ENCODE results near the gene KLHL5.
A peak's percentile ranks its signal among the peaks of the same experiment; 100 is the strongest.
"Not testable (repeated sequence)": the region's sequence is repeated elsewhere in the genome, so short reads cannot be mapped to it uniquely, and the experiment has no call there.

The KLHL5 gene, protein sequence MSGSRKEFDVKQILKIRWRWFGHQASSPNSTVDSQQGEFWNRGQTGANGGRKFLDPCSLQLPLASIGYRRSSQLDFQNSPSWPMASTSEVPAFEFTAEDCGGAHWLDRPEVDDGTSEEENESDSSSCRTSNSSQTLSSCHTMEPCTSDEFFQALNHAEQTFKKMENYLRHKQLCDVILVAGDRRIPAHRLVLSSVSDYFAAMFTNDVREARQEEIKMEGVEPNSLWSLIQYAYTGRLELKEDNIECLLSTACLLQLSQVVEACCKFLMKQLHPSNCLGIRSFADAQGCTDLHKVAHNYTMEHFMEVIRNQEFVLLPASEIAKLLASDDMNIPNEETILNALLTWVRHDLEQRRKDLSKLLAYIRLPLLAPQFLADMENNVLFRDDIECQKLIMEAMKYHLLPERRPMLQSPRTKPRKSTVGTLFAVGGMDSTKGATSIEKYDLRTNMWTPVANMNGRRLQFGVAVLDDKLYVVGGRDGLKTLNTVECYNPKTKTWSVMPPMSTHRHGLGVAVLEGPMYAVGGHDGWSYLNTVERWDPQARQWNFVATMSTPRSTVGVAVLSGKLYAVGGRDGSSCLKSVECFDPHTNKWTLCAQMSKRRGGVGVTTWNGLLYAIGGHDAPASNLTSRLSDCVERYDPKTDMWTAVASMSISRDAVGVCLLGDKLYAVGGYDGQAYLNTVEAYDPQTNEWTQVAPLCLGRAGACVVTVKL

DNA sequence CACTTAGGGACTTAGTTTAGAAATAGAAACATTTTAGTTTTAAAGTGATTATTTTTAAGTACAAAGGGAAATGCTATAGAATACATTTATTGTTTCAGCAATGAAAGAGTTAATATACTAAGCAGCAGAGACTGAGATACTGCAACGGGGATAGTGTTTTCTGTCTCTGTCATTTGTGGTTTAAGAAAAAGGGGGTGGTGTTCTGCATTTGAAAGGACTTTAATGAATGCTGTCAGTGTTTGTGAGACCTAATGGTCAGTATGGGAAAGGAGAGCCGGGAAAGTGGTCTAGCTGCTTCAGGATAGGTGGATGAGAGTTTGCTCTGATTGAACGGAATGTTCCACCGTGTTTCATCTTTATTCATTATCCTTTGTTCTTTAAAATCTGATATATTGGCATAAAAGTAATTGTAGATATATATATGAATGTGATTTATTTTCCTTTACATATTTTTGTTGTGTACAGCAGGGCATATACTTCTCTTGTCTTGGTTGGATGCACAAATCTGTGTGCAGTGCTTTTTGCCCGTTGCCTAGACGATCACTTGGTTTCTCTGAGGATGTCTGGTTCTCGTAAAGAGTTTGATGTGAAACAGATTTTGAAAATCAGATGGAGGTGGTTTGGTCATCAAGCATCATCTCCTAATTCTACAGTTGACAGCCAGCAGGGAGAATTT is at the start of gene KLHL5:
Gene KLHL5 (plus strand): TSS at position 139 of the 676 bp plus-strand sequence. CDS start 421 bp downstream, at position 560.
- DNase-seq: no peak

DNA sequence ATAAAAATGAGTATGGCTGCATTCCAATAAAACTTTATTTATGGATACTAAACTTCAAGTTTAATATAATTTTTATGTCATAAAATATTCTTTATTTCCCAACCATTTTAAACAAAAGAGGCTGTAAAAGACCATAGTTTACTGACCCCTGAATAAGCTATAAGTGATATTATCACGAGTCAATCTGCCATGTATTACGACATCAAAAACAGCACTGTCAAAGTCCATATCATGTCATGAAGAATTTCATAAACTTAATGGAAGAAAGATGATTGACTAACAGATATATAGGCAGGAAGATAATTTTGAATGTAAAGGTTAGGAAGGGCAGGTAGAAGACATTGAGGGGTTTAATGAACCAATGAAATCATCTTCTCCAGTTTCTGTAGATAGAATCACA is 48.0 kb upstream of the KLHL5 start:
- no peak for DNase-seq

DNA sequence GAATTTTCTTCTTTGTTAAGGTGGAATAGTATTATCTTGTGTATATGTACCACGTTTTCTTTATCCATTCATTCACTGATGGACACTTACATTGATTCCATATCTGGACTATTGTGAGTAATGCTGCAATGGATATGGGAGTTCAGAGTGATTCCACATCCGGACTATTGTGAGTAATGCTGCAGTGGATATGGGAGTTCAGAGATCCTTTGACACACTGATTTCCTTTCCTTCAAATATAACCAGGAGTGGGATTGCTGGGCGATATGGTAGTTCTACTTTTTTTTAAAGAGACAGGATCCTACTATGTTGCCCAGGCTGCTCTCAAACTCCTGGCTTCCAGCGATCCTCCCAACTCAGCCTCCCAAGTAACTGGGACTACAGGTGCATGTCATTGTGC is 41.9 kb upstream of the KLHL5 start:
- no peak for DNase-seq

DNA sequence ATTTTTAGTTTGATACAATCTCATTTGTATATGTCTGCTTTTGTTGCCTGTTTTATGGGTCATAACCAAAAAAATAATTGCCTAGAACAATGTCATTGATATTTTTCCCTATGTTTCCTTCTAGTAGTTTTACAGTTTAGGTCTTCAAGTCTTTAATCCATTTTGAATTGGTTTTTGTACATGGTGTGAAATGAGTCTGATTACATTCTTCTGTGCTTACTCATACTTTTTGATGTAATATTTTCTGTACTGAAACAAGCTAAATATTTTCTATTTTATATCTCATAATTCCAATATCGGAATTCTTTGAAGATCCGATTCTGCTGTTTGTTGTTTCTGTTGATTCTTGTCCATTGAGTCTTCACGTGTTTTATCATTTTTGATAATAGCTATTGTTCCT is 40.4 kb upstream of the KLHL5 start:
- DNase-seq: no peak

DNA sequence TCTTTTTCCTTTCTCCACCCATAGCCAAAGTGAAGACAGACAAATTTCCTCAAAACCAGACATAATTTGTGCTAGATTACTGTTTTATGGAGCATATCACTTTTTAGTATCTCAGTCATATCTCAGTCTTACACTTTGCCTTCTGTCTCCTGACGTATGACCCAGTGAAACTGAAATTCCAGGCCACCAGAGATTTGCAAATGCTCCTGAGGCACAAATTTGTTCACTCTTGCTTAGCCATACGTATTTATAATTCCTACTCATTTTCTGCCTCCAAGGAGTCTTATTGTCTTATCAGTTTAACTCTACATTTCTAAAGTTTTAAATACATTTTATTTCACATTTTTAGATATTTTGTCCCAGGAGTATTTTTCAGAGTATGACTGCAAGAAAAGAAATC is 39.8 kb upstream of the KLHL5 start:
- DNase-seq: no peak

DNA sequence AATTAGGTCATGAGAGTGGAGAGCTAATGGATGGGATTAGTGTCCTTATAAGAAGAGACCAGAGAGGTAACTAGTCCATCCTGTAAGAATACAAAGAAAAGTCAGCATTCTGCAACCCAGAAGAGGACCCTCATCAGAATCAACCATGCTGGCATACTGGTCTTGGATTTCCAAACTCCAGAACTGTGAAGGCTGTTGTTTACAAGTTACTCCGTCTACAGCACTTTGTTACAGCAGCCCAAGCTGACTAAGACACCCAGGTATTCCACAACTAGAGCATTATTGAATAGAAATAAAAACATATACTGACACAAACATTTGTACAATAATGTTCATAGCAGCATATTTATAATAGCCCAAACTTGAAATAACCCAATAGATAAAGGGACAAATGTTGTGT is 39.0 kb upstream of the KLHL5 start:
- no peak for DNase-seq

DNA sequence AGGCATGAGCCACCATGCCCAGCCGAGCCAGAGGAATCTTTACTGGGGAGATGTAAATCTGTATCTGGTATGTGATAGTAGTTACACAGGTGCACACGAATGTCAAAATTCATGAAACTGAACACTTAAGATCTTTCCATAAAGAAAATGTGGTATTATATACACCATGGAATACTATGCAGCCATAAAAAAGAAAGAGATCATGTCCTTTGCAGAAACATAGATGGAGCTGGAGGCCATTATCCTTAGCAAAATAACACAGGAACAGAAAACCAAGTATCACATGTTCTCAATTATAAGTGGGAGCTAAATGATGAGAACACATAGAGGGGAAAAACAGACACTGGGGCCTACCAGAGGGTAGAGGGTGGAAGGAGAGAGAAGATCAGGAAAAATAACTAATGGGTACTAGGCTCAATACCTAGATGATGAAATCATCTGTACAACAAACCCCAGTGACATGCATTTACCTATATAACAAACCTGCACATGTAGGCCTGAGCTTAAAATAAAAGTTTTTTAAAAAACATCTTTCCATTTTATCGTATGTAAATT is 37.6 kb upstream of the KLHL5 start:
- no peak for DNase-seq

DNA sequence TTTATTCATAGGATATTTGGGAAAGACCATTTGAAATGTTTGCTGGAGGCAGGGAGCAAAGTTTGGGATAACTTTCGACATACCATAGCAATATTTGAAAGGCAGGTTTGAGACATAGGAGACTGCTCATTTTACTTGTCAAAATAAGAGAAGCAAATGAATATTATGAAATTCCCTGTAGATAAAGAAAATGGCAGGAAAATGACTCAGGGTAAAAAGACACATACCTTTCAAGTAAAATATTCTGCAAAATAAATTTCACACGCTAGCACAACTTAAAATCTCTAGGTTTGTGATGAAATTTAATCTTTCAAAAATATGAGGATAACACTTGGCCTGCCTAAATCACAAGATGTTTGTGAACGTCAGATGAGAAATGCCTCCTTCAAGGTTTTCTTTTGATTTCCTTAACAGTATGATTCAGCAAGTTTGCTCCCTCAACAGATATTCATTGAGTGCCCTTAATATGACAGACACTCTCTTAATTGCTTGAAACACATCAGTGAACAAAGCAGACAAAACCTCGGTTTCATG is 36.4 kb upstream of the KLHL5 start:
- no peak for DNase-seq

DNA sequence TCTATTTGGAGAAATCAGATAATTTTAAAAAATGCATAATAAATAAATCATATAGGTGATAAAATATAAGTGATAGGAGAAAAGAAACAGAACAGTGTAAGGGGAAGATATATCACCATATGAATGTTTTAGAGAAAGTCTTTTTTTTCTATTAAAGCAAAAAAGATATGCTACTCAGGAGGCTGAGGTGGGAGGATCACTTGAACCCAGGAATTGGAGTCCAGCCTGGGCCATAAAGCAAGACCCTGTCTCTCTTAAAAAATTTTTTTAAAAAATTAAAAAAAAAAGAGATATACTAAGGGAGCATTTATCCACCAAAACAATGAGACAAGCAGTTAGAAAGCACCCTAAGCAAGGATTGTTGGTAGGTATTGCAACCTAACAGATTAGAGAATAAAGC is 35.9 kb upstream of the KLHL5 start:
- DNase-seq: no peak

DNA sequence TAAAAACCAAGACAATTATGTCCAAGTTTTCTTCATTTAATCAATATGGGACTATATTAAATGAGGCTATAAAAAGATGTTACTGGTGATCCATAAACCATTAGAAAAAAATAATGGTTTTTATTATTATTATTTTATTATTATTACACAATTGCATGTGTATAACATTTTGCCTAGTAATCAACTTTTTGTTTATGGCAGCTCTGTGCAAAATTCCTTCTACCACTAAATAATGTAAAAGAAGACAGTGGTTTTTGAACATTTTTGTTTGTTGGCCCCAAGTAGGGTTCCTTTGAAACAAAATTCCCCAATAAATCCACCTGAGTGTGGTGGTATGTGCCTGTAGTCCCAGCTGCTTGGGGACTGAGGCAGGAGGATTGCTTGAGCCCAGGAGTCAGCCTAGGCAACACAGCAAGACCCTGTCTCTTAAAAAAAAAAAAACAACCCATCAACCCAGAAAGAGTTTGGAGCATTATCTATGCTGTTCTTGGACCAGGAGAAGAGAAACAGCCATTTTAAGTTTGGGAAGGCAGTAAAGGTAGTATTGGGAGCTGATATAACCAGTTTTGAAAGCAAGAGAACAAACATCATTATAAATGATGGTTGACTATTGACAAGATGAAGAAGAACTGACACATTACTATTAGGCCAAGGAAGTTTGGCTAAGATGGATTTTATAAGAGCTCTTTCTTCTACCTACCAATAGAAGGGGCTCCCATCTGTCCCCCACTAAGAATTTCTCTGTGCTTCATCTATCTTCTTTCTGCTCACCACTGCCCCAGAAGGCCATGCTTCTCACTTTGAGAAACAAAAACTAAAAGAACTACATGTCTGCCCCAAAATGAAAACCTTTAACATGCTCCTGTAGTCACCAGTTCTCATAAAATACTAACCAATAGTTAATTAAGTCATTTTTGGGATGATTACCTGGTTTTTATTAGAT is 32.0 kb upstream of the KLHL5 start:
- DNase-seq: no peak

DNA sequence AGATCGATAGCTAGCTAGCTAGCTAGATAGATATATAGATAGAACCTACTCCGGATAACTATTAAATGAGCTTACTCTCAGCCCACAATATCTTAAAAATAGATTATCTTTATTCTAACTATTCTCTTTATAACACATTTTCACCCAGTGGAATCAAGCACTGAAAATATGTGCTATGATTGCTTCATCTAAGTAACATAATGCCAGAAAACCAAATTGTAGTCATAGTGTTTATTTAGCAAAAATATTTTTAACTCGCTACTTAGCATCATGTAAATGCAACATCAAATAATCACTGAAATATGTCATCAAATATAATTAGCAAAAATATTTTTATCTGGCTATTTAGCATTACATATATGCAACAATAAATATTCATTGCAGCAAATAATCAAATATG is 31.3 kb upstream of the KLHL5 start:
- DNase-seq: no peak

DNA sequence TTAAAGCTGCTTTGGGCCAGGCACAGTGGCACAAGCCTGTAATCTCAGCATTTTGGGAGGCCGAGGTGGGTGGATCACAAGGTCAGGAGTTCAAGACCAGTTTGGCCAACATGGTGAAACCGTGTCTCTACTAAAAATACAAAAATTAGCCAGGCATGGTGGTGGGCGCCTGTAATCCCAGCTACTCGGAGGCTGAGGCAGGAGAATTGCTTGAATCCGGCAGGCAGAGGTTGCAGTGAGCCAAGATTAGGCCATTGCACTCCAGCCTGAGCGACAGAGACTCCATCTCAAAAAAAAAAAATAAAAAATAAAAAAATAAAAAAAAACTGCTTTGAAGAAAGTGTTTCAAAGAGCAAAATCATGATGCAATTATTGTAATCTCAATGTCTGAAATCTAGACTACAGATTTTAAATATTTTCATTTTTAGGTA is 30.4 kb upstream of the KLHL5 start:
- not testable (repeated sequence) for DNase-seq

DNA sequence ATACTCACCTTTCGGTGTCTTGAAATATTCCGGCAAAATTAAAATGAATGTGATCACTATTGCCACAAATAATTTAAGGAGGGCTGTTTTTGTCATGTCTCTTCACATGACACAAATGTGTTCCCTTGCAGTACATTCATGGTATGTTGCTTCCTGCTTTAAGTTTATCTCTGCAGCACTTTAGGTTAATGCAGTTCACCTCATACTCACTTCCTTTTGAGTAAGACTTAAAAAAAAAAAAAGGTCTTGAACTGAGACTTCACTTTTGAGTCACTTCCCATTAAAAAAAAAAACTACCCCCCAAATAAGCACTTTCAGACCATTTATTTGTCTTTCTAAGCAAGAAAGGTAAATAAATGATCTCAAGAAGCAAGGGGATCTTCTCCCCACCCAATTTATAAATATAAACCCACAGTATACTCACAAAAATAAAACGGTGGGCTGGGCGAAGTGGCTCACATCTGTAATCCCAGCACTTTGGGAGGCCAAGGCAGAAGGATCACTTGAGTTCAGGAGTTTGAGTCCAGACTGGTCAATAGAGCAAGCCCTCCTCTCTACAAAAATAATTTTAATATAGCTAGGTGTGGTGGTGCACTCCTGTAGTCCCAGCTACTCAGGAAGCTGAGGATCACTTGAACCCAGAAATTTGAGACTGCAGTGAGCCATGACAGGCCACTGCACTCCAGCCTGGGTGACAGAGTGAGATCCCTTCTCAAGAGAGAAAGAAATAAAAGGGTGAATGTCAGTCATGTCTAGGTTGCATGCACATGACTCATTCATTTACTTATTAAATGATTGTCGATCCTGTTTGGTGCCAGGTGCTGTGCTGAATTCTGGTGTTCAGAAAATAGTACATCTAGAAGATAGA is 29.6 kb upstream of the KLHL5 start, which contains the start of gene TMEM156:
Gene TMEM156 (minus strand): TSS at position 192 of the 868 bp plus-strand sequence. CDS start 96 bp downstream, at position 96.
- DNase-seq: no peak

DNA sequence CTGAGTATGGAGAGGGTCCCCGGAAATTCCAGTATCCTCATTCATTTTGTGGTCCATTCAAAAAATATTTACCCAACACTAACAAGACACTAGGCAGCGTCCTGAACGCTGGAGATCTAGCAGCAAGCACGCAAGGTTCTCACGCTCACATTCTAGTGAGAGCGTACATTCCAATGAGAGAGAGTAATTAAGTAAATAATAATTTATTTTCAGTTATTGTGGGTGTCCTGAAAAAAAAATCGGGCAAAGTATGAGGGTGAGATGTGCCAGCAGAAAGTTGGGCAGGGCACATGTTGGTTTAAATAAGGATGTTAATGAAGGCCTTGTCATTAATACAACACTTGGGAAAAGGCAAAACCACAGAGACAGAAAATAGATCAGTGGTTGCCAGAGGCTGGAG is 25.9 kb upstream of the KLHL5 start:
- DNase-seq: no peak

DNA sequence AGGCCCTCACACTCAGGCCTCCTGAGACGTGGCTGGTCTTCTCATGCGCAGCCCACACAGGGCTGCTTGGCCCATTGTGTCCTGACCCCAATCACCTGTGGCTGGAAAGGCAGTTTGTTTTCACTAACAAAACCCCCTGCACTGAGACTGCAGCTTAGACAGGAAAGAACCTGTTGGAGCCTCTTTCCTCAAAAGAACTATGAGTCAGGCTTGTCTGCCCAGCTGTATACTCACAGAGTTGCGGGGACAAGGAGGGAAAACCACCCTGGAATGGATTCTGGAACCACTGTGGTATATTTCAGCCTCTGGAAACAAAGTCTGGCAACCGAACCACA is 24.6 kb upstream of the KLHL5 start:
- no peak for DNase-seq

DNA sequence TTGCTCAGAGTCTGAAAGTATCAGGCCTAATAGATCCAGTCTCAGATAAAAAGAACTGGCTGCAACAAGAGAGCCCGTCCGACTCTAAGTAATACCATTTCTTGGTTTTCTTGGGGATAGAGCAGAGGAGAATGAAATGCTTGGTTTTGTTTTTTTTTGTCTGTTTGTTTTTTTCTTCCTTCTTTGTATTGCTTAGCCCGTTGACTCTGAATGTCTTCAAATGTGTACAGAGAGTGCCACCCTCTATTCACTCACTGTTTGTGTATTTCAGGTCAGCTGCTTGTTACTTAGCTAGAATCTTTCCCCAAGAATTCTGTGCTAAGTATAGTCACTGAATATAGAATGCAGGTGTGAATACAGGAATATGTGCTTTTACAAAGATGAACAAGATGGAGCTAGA is 24.1 kb upstream of the KLHL5 start:
- no peak for DNase-seq

DNA sequence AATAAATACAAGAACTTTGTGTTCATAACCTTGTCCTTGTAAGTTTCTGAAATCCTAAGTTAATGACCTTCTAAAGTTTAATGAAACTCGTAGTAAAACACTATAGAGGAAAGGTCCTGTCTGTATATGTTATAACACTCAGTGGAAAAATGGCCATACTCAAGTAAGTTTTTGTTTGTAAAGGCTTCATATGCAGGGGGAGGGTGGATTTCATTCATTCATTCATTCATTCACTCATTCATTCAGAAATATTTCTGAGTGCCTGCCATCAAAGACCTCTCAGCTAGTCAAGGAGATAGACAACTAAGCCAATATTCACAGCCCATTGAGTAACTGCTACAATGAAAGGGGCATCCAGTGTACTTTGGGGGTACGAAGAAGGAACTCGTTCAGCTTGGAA is 22.9 kb upstream of the KLHL5 start:
- no peak for DNase-seq

DNA sequence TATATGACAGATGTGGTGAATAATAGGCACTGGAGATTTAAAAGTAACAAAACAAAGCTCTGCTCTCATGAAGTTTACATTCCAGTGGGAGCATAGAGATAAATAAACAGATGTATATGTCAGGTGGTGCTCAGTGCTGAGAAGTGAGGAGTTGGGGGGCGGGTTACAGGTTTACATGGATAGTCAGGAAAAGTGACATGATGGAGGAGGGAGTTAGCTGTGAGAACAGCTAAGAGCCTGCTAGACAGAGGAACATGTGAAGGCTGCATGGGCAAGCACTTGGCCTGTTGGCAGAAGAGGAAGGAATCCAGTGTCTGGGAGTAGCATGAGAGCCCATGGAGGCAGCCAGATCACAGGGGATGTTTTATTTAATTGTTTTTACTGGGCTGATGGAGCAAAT is 19.7 kb upstream of the KLHL5 start:
- no peak for DNase-seq

DNA sequence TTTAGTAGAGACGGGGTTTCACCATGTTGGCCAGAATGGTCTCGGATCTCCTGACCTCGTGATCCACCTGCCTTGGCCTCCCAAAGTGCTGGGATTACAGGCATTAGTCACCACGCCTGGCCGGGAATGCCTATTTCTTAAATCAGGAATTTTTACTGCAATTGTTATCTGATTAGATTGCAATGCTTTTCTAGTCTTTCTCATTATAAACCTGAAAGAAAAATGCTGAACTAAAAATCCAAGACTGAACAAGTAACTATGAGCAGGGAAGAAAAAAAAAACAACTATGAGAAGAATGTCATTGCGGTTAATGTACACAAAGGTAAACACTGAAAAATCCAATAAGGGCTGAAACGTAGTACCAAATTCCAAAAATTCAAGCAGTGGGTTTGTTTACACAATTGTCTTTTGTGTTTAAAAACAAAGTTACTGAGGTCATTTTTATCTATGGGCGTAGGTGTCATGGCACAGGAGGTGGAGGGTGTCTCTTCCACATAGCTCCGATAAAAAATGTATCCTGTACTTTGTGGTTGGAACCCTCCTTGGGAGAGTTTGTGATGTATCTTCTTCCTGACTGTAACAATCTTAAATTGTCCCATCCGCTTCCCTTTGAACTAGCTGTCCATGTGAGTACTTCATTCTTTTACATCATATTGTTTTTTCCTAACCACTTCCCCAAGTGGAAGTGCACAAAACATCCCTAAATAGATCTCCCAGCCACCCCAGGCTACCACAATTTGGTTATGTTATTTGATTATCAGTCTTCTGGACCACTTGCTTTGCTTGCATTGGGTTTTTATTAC is 18.8 kb upstream of the KLHL5 start:
- peak in 1 of 2 donors; percentile 33 for DNase-seq

DNA sequence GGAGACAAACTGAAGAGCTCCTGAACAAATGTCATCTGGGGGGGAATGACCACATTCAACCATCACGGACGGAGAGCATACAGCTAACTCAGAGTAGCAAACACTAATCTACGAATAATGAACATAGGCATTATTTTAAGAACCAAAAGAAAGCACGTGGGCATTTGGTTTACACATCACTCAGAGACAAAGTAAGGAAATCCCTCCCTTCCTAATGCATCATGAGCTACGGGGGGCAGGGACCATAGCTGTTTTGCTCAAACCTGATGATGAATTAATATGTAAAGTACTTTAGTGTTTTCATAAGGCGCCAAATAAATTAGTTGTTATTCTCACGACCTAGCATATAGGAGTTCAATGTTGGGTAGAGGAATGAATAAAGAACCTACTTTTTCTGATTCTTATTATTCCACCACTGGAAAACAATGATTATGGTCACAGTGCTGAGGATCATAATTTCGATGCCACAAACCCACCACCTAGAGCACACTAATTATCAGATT is 18.1 kb upstream of the KLHL5 start:
- no peak for DNase-seq
